Astrocyte (in vitro differentiated cells and primary cell): ENCODE data around the gene FBXO34. TPM values are rescaled to one million over a fixed set of nuclear protein-coding genes. Genes with fewer than 3 reads are reported as not detected.
A peak's percentile ranks its signal among the peaks of the same experiment; 100 is the strongest.

Experiments
- DNase-seq: peaks from one replicate; pipeline ENCODE4 v3.0.0-alpha.2; 2010; ENCODE audit warnings: low read depth
- FAIRE-seq: peaks from 2 replicates; lab custom pipeline; 2011; peaks lifted over from hg19 to GRCh38; lab: Jason Lieb, UNC
- H2AFZ ChIP-seq: 2 replicates; pipeline ENCODE4 v1.6.0; 2012; ENCODE audit warnings: low read depth, low read length, inconsistent platforms
- H3K27ac ChIP-seq: 2 replicates; pipeline ENCODE4 v1.5.1; 2011; ENCODE audit warnings: low read depth, low read length, inconsistent platforms
- H3K27me3 ChIP-seq: 2 replicates; pipeline ENCODE4 v1.6.0; 2011; ENCODE audit warnings: low read length, inconsistent platforms; ENCODE audit not compliant: insufficient read depth
- H3K36me3 ChIP-seq: 2 replicates; pipeline ENCODE4 v1.5.1; 2011; ENCODE audit warnings: low read length, inconsistent platforms; ENCODE audit not compliant: insufficient read depth
- H3K4me1 ChIP-seq: 2 replicates; pipeline ENCODE4 v1.5.1; 2011; ENCODE audit warnings: low read length, inconsistent platforms; ENCODE audit not compliant: insufficient read depth
- H3K4me2 ChIP-seq: 2 replicates; pipeline ENCODE4 v1.6.0; 2012; ENCODE audit warnings: low read length, inconsistent platforms
- H3K4me3 ChIP-seq: 2 replicates; pipeline ENCODE4 v1.5.1; 2011; ENCODE audit warnings: low read depth, mild to moderate bottlenecking, low read length, inconsistent platforms; ENCODE audit not compliant: insufficient read depth
- H3K79me2 ChIP-seq: 2 replicates; pipeline ENCODE4 v1.6.0; 2012; ENCODE audit warnings: mild to moderate bottlenecking, low read length, inconsistent platforms; ENCODE audit not compliant: insufficient read depth
- H3K9ac ChIP-seq: 2 replicates; pipeline ENCODE4 v1.6.0; 2012; ENCODE audit warnings: mild to moderate bottlenecking, low read length, inconsistent platforms
- H3K9me3 ChIP-seq: 2 replicates; pipeline ENCODE4 v1.5.1; 2012; ENCODE audit warnings: low read depth, mild to moderate bottlenecking, low read length, inconsistent platforms; ENCODE audit not compliant: insufficient read depth
- H4K20me1 ChIP-seq: 2 replicates; pipeline ENCODE4 v1.6.0; 2012; ENCODE audit warnings: low read length, inconsistent platforms; ENCODE audit not compliant: insufficient read depth
- H3K27ac Mint-ChIP-seq: one replicate; pipeline ENCODE4 v1.8.0; 2021; ENCODE audit warnings: mild to moderate bottlenecking, mixed read lengths; ENCODE audit not compliant: unreplicated experiment
- H3K27me3 Mint-ChIP-seq: one replicate; pipeline ENCODE4 v1.8.0; 2021; ENCODE audit warnings: low read depth, mixed read lengths; ENCODE audit not compliant: unreplicated experiment
- H3K36me3 Mint-ChIP-seq: one replicate; pipeline ENCODE4 v1.8.0; 2021; ENCODE audit warnings: low read depth, mixed read lengths; ENCODE audit not compliant: unreplicated experiment
- H3K4me1 Mint-ChIP-seq: one replicate; pipeline ENCODE4 v1.8.0; 2021; ENCODE audit warnings: low read depth, mixed read lengths; ENCODE audit not compliant: unreplicated experiment
- H3K4me3 Mint-ChIP-seq: one replicate; pipeline ENCODE4 v1.8.0; 2021; ENCODE audit warnings: mild to moderate bottlenecking, moderate library complexity, mixed read lengths; ENCODE audit not compliant: unreplicated experiment
- H3K9me3 Mint-ChIP-seq: one replicate; pipeline ENCODE4 v1.8.0; 2021; ENCODE audit warnings: mild to moderate bottlenecking, mixed read lengths; ENCODE audit not compliant: unreplicated experiment
- EZH2 ChIP-seq: IDR thresholded peaks from 2 replicates; pipeline ENCODE4 v1.6.1; 2012; ENCODE audit warnings: mild to moderate bottlenecking, low read length, inconsistent platforms; ENCODE audit not compliant: insufficient read depth
- total RNA-seq: library from RNA; stranded (reverse); gene quantifications from 2 replicates; pipeline ENCODE4 v1.2.1, GENCODE V29; 2021
- TF ChIP-seq, protein P1 (sequence below): IDR thresholded peaks from 2 replicates; pipeline ENCODE4 v1.5.1; 2011; ENCODE audit warnings: low read depth, mild to moderate bottlenecking, inconsistent platforms, low read length, moderate library complexity; ENCODE audit not compliant: insufficient read depth

The FBXO34 gene
- total RNA-seq, 1 donor from 2014 or later: 23.4 TPM

DNA sequence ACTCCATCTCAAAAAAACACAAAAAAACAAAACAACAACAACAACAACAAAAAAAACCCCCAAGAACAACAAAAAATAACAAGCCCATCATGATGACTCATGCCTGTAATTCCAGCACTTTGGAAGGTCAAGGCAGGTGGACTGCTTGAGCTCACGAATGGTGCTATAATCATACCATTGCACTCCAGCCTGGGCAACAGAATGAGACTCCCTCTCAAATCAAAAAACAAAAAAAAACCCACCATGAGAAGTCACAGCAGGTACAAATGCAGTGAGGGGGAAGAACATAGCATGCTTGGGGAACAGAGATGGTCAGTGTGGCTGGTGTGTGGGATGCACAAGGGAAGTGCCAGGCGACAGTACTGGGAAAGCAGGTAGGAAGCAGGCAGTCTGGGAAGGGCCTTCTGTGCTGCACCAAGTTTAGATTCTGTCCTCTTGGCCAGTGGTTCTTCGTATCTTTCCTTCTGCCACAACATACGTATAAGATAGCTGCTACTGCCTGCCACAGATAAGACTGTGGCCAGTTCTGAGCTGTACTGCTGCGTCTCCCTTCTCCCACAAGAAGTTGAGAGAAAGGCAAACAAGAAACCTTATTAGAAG is 112.4 kb downstream of the FBXO34 start:
- Histone ChIP-seq H3K4me2 (peak overlapping the region; percentile 34), H3K27me3 (no peaks in the 10 kb centered on the region), H4K20me1 (no peaks in the 10 kb centered on the region), H3K36me3 (peaks cover 10% of the 10 kb centered on the region), H3K79me2 (no peaks in the 10 kb centered on the region), H3K27ac (no peak overlapping the region), H2AFZ (no peak overlapping the region), H3K9me3 (no peaks in the 10 kb centered on the region), H3K4me3 (no peak overlapping the region), H3K4me1 (peaks cover 19% of the 10 kb centered on the region), H3K9ac (no peak overlapping the region)
- Mint-ChIP-seq H3K27me3 (no peaks in the 10 kb centered on the region), H3K9me3 (no peaks in the 10 kb centered on the region), H3K36me3 (peaks cover 17% of the 10 kb centered on the region), H3K4me3 (no peak overlapping the region), H3K27ac (peak overlapping the region; percentile 10), H3K4me1 (peaks cover 15% of the 10 kb centered on the region)
- no peak for FAIRE-seq
- peak; percentile 63 for DNase-seq
- no peak for TF ChIP-seq EZH2
- TF ChIP-seq, protein P1, sequence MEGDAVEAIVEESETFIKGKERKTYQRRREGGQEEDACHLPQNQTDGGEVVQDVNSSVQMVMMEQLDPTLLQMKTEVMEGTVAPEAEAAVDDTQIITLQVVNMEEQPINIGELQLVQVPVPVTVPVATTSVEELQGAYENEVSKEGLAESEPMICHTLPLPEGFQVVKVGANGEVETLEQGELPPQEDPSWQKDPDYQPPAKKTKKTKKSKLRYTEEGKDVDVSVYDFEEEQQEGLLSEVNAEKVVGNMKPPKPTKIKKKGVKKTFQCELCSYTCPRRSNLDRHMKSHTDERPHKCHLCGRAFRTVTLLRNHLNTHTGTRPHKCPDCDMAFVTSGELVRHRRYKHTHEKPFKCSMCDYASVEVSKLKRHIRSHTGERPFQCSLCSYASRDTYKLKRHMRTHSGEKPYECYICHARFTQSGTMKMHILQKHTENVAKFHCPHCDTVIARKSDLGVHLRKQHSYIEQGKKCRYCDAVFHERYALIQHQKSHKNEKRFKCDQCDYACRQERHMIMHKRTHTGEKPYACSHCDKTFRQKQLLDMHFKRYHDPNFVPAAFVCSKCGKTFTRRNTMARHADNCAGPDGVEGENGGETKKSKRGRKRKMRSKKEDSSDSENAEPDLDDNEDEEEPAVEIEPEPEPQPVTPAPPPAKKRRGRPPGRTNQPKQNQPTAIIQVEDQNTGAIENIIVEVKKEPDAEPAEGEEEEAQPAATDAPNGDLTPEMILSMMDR: no peak

DNA sequence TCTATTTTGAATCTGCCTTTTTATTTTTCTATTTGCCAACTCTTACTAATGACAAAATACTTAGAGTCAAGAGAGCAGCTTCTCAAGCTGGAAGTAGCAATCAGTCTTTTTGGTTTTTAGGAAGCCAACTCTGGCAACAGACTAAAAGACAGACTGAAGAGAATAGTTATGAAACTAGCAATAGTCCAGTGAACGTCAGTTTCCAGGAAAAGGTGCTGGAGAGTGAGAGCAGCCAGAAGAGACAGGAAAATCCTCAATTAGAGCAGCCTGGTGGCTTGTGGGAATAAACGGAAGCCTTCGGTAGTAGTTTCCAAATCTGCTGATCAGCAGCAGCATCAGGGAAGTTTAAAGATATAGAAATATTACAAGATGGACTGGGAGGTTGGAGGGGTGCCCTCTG is 113.3 kb downstream of the FBXO34 start:
- H3K4me3 Mint-ChIP-seq: no peak overlapping the region

More for the DNA sequence above, 113.3 kb downstream of the FBXO34 start:
- Histone ChIP-seq H3K9me3 (no peaks in the 10 kb centered on the region), H3K36me3 (peaks cover 10% of the 10 kb centered on the region), H3K27ac (no peak overlapping the region), H4K20me1 (no peaks in the 10 kb centered on the region), H3K79me2 (no peaks in the 10 kb centered on the region), H2AFZ (no peak overlapping the region), H3K4me1 (peaks cover 26% of the 10 kb centered on the region), H3K27me3 (no peaks in the 10 kb centered on the region), H3K4me2 (no peak overlapping the region), H3K9ac (no peak overlapping the region), H3K4me3 (no peak overlapping the region)
- FAIRE-seq: no peak
- Mint-ChIP-seq H3K4me1 (peaks cover 22% of the 10 kb centered on the region), H3K27me3 (no peaks in the 10 kb centered on the region), H3K9me3 (no peaks in the 10 kb centered on the region), H3K27ac (no peak overlapping the region), H3K36me3 (peaks cover 23% of the 10 kb centered on the region)
- no peak for DNase-seq
- no peak for TF ChIP-seq EZH2
- TF ChIP-seq, protein P1: no peak
